PC-9 (cell line): ENCODE results near the gene PRKD1.

Source experiments
- EZH2 ChIP-seq: fragments of 200-600 bp; sonication (generic); IDR thresholded peaks from 2 replicates; pipeline ENCODE4 v1.8.0; 2017; ENCODE audit warnings: antibody characterized with exemption, low read depth
- TF ChIP-seq, protein P1 (sequence below): fragments of 200-600 bp; sonication (generic); conservative IDR thresholded peaks from 2 replicates; pipeline ENCODE4 v1.6.1; 2017; ENCODE audit warnings: mixed run types, antibody characterized with exemption, mild to moderate bottlenecking, moderate library complexity

GRCh38 chr14:29584992-29585391, 342.7 kb downstream of the PRKD1 start:
- TF ChIP-seq, protein P1, sequence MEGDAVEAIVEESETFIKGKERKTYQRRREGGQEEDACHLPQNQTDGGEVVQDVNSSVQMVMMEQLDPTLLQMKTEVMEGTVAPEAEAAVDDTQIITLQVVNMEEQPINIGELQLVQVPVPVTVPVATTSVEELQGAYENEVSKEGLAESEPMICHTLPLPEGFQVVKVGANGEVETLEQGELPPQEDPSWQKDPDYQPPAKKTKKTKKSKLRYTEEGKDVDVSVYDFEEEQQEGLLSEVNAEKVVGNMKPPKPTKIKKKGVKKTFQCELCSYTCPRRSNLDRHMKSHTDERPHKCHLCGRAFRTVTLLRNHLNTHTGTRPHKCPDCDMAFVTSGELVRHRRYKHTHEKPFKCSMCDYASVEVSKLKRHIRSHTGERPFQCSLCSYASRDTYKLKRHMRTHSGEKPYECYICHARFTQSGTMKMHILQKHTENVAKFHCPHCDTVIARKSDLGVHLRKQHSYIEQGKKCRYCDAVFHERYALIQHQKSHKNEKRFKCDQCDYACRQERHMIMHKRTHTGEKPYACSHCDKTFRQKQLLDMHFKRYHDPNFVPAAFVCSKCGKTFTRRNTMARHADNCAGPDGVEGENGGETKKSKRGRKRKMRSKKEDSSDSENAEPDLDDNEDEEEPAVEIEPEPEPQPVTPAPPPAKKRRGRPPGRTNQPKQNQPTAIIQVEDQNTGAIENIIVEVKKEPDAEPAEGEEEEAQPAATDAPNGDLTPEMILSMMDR = no peak
- TF ChIP-seq EZH2 = no peak
